ENCODE results near the gene LTF.
"Not testable (repeated sequence)": the region's sequence is repeated elsewhere in the genome, so short reads cannot be mapped to it uniquely, and the experiment has no call there.

DNA sequence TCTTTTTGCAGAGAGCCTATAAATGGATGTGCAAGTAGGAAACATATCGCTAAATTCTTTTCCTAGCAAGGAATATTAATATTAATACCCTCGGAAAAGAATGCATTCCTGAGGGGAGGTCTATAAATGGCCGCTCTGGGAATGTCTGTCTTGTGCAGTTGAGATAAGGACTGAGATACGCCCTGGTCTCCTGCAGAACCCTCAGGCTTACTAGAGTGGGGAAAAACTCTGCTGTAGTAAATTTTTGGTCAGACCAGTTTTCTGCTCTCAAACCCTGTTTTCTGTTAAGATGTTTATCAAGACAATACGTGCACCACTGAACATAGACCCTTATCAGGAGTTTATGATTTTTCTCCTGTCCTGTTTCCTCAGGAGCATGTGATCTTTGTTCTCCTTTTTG, 32.8 kb downstream of the LTF start:
- TF ChIP-seq FOXM1 (IDR thresholded peaks at IDR 0.05; ENCODE audit: borderline replicate concordance); LEF1 (IDR thresholded peaks at IDR 0.05; ENCODE audit: borderline replicate concordance); SP1 (IDR thresholded peaks at IDR 0.05); ELF4 (IDR thresholded peaks at IDR 0.05); ARNT (IDR thresholded peaks at IDR 0.05); SUZ12 (IDR thresholded peaks at IDR 0.05); FOXA1 (IDR thresholded peaks at IDR 0.05); CTBP1 (IDR thresholded peaks at IDR 0.05; ENCODE audit: borderline replicate concordance); TARDBP (IDR thresholded peaks at IDR 0.05); ZNF384 (IDR thresholded peaks at IDR 0.05): not testable (repeated sequence)
- TF ChIP-seq, protein P1, sequence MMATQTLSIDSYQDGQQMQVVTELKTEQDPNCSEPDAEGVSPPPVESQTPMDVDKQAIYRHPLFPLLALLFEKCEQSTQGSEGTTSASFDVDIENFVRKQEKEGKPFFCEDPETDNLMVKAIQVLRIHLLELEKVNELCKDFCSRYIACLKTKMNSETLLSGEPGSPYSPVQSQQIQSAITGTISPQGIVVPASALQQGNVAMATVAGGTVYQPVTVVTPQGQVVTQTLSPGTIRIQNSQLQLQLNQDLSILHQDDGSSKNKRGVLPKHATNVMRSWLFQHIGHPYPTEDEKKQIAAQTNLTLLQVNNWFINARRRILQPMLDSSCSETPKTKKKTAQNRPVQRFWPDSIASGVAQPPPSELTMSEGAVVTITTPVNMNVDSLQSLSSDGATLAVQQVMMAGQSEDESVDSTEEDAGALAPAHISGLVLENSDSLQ (IDR thresholded peaks at IDR 0.05), result not testable (repeated sequence)
